Measurements from ENCODE around the gene TNXB. TPM values are rescaled to one million over a fixed set of nuclear protein-coding genes. Genes with fewer than 3 reads are reported as not detected.

The TNXB gene
- total and polyA plus RNA-seq, 2 of the 4 experiments (the other 2 are of a cell fraction), result 0.05 TPM; not detected in 1

DNA sequence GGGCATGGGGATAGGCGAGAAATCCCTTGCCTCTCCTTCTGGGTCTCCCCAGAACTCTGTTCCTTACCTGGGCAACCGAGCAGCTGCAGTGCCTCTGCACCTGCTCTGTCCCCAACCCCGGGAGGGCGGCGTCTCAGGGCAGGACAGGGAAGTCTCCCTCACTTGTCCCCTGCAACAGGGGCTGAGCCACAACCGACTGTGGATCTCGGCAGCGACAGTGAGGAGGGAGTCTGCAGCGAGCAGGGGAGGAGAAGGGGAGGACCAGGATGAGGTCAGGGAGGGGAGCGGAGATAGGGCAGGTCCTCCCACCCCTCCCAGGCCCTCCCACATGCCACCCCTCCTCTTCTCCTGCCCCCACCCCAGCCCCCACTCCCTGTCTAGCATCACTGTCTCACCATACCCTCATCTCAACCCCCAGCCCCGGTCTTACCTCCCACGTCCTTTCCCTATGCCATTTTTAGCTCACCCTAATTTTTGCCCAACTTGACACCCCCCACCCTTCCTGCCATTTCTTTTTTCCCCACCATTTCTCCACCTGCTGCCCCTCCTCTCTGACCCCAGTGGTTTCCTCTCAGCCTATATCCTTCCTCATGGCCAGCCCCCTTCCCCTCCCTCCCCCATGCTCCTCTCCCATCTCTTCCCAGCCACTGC, at the start of gene TNXB (continued):
- TF ChIP-seq RAD21 (IDR thresholded peaks at IDR 0.05; ENCODE audit: low read length) (no peak), SMC3 (IDR thresholded peaks at IDR 0.05; ENCODE audit: low read depth, low read length) (no peak), NFE2L2 (IDR thresholded peaks at IDR 0.05; ENCODE audit: low read depth, low read length) (no peak), CHD1 (IDR thresholded peaks at IDR 0.05; ENCODE audit: low read depth, low read length) (no peak)

DNA sequence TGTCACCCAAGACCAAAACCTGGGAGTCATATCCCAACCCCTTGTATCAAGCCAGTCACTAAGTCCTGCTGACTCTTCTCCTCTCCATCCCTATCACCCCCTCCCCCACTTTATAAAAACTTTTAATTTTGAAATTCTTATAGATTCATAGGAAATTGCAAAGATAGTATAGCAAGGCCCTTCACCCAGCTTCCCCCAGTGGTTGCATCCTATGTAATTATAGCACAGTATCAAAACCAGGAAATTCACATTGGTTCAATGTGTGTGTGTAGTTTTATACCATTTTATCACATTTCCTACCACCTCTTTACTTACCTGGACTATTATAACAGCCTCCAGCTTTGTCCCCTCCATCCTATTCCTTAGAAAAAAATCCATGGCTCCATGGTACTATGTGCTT, 48.9 kb upstream of the TNXB start:
- Histone ChIP-seq H3K56ac (ENCODE audit: extremely low read depth, insufficient read depth, low read length) (no peak overlapping the region), H3K9me3 (ENCODE audit: control insufficient read depth, insufficient read depth, low read length) (no peaks in the 10 kb centered on the region), H3K4me2 (ENCODE audit: low read depth, low read length) (no peak overlapping the region), H3K4me3 (ENCODE audit: insufficient read depth, low read depth, low read length) (no peak overlapping the region), H3K27me3 (ENCODE audit: control insufficient read depth, insufficient read depth, low read length) (no peaks in the 10 kb centered on the region), H3K79me1 (ENCODE audit: low read depth in 1 of 2, low read length in 2 of 2) (peaks cover 6 to 27% of the 10 kb centered on the region in 2 experiments), H3K27ac (ENCODE audit: insufficient read depth, low read length) (no peak overlapping the region), H3K4ac (ENCODE audit: low read depth, low read length) (no peak overlapping the region), H4K8ac (ENCODE audit: low read depth in 2 of 2, low read length in 2 of 2) (no peak overlapping the region), H3K18ac (ENCODE audit: low read depth, low read length) (no peak overlapping the region), H3K9me1 (ENCODE audit: insufficient read depth, low read length) (no peaks in the 10 kb centered on the region), H3K36me3 (ENCODE audit: control insufficient read depth, insufficient read depth, low read length) (peaks cover 23% of the 10 kb centered on the region), H3K4me1 (ENCODE audit: control insufficient read depth, insufficient read depth, low read length) (peaks cover 9% of the 10 kb centered on the region; the same call in 1 of the 2 replicates), H2AFZ (replicated peaks; ENCODE audit: low read length, poor library complexity) (no peak overlapping the region), H3K14ac (replicated peaks; ENCODE audit: low read depth, low read length) (no peak overlapping the region), H2BK5ac (ENCODE audit: low read depth, low read length, poor library complexity, severe bottlenecking) (no peak overlapping the region), H4K5ac (ENCODE audit: low read depth, low read length) (no peak overlapping the region), H2BK15ac (ENCODE audit: low read depth, low read length) (no peak overlapping the region), H2AK5ac (ENCODE audit: low read depth, low read length) (no peak overlapping the region), H4K20me1 (ENCODE audit: insufficient read depth, low read length) (no peaks in the 10 kb centered on the region), H2BK20ac (ENCODE audit: low read depth, low read length) (no peak overlapping the region), H2AK9ac (replicated peaks; ENCODE audit: low read depth, low read length, poor library complexity) (no peak overlapping the region), H3K9ac (ENCODE audit: low read depth, low read length) (no peak overlapping the region), H4K91ac (ENCODE audit: insufficient read depth, low read depth, low read length) (no peak overlapping the region), H3K23ac (ENCODE audit: low read depth, low read length) (no peak overlapping the region), H2BK120ac (ENCODE audit: low read depth, low read length) (no peak overlapping the region)
- in situ Hi-C loops (cut with MboI; ENCODE audit: low sequenced_read_pairs), result loop anchor here (5.0 kb wide), 1 partner anchor 41 kb away; no protein-coding TSS in a partner anchor
- CTCF ChIA-PET, result no interaction called here
- POLR2A ChIA-PET (ENCODE audit: unreplicated experiment), result no interaction called here
- DNase-seq, result no peak
- TF ChIP-seq FOS (IDR thresholded peaks at IDR 0.05; ENCODE audit: low read depth, low read length) (no peak), RFX5 (IDR thresholded peaks at IDR 0.05; ENCODE audit: low read depth, low read length) (no peak), MAFK (IDR thresholded peaks at IDR 0.05; ENCODE audit: low read depth, low read length) (no peak), SMC3 (IDR thresholded peaks at IDR 0.05; ENCODE audit: low read depth, low read length) (no peak), BHLHE40 (IDR thresholded peaks at IDR 0.05; ENCODE audit: low read depth, low read length) (no peak), NFE2L2 (IDR thresholded peaks at IDR 0.05; ENCODE audit: low read depth, low read length) (no peak), POLR2A (IDR thresholded peaks at IDR 0.05; ENCODE audit: low read depth, low read length) (no peak), CHD1 (IDR thresholded peaks at IDR 0.05; ENCODE audit: low read depth, low read length) (no peak), MAZ (IDR thresholded peaks at IDR 0.05; ENCODE audit: borderline replicate concordance, low read depth, low read length) (no peak), MXI1 (IDR thresholded peaks at IDR 0.05; ENCODE audit: borderline replicate concordance, low read depth, low read length) (no peak)
- TF ChIP-seq, protein P1, sequence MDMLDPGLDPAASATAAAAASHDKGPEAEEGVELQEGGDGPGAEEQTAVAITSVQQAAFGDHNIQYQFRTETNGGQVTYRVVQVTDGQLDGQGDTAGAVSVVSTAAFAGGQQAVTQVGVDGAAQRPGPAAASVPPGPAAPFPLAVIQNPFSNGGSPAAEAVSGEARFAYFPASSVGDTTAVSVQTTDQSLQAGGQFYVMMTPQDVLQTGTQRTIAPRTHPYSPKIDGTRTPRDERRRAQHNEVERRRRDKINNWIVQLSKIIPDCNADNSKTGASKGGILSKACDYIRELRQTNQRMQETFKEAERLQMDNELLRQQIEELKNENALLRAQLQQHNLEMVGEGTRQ (IDR thresholded peaks at IDR 0.05; ENCODE audit: low read depth, low read length), result no peak
- TF ChIP-seq, protein P2, sequence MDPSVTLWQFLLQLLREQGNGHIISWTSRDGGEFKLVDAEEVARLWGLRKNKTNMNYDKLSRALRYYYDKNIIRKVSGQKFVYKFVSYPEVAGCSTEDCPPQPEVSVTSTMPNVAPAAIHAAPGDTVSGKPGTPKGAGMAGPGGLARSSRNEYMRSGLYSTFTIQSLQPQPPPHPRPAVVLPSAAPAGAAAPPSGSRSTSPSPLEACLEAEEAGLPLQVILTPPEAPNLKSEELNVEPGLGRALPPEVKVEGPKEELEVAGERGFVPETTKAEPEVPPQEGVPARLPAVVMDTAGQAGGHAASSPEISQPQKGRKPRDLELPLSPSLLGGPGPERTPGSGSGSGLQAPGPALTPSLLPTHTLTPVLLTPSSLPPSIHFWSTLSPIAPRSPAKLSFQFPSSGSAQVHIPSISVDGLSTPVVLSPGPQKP (IDR thresholded peaks at IDR 0.05; ENCODE audit: borderline replicate concordance, low read depth, low read length), result no peak
- TF ChIP-seq, protein P3, sequence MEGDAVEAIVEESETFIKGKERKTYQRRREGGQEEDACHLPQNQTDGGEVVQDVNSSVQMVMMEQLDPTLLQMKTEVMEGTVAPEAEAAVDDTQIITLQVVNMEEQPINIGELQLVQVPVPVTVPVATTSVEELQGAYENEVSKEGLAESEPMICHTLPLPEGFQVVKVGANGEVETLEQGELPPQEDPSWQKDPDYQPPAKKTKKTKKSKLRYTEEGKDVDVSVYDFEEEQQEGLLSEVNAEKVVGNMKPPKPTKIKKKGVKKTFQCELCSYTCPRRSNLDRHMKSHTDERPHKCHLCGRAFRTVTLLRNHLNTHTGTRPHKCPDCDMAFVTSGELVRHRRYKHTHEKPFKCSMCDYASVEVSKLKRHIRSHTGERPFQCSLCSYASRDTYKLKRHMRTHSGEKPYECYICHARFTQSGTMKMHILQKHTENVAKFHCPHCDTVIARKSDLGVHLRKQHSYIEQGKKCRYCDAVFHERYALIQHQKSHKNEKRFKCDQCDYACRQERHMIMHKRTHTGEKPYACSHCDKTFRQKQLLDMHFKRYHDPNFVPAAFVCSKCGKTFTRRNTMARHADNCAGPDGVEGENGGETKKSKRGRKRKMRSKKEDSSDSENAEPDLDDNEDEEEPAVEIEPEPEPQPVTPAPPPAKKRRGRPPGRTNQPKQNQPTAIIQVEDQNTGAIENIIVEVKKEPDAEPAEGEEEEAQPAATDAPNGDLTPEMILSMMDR (conservative IDR thresholded peaks at IDR 0.05; ENCODE audit: low read depth, low read length), result no peak
- BruUV-seq (replicated peaks), result no TSS peak
- no peak for ATAC-seq (ENCODE audit: low read depth)
- intact Hi-C loops (cut with micrococcal nuclease), result loop anchor here (10.0 kb wide), 1 partner anchor 113 kb away; no protein-coding TSS in a partner anchor
- dilution Hi-C loops (cut with HindIII; ENCODE audit: low sequenced_read_pairs, unreplicated experiment), result no loop called here
